Measurements from ENCODE around the gene LAT.
"Not testable (repeated sequence)": the region's sequence is repeated elsewhere in the genome, so short reads cannot be mapped to it uniquely, and the experiment has no call there.

Gene LAT

DNA sequence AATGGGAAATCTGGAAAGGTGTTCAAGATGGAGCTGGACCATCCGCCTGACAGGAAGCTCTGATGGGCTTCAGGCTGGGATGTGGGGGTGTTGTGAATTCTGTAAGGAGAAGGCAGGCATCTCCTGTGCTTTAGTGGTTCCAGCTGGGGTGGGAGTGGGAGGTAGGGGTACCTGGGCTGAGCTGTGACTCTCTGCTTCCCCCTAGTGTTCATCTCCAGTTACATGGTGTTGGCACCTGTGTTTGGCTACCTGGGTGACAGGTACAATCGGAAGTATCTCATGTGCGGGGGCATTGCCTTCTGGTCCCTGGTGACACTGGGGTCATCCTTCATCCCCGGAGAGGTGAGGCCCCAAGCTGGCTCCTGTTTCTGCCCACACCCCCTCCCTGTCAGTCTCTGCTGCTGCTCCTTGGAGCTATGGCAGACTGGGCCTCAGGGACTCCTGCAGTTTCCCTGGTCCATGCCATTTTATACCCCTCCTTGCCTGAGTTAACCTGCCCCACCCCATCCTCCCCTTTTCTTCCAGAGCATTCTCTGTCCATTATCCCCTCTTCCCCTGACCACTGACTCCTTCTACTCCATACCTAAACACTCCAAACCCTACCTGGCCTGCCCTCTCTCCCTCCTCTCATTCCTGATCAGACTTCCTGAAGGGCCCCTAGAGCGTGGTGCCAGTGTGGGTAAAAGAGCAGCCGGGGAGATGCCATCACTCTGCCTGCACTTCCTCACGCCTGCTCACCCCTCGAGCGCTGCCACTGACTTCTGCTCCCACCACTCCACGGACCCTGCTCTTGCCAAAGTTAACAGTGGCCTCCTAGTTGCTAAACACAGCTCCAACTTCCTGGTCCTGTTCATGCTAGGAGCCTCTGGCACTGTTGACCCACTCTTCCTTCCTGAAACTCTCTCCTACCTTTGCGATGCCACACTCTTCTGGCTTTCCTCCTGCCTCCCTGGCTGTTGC, 6.9 kb upstream of the LAT start:
- no peak for DNase-seq

DNA sequence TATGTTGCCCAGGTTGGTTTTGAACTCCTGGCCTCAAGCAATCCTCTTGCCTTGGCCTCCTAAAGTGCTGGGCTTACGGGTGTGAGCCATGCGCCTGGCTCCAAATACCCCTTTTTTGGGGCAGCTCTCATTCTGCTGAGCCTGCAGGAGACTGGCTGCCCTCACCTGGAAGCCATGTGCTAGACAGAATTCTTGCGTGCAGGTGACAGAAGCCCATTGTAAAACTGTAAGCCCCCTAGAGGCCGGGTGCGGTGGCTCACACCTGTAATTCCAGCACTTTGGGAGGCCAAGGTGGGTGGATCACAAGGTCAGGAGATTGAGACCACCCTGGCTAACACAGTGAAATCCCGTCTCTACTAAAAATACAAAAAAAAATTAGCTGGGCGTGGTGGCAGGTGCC, 4.5 kb upstream of the LAT start:
- not testable (repeated sequence) for DNase-seq

DNA sequence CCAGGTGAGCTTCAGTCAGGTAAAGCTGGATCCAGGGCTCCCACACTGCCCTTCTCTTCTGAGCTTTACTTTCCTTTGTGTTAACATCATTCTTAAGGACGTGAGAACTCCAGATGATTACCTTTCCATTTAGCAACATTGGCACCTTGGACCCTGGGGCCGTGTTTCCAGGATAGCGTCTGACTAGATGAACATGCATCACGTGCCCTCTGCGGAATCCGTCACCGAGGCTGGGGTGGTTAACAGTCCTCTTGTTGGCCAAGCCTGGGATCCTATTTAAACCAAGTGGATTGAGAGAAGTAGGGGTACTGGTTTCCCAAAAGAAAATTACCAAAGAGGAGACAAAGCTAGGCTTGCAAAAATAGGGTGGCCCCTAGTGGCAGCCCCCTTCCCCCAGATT, 3.9 kb upstream of the LAT start:
- DNase-seq: no peak

DNA sequence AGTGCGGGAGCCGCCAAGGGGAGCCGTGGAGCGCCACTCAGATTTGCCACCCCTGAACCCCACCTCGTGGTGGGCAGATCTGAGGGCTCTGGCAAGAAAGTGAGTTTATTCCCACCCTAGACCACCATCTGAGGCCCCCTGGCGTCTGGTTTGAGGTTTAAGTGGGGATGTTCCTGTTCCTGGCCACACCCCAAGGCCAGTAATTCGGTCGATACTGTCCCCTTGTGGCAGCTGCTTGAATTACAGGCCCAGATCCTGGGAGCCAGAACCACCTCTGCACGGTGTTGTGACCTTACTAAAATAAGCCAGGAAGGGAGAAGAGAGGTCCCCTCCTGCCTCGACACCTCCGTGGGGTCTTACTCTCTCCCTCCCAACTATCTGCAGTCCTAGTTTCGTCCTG, 3.3 kb upstream of the LAT start:
- no peak for DNase-seq

DNA sequence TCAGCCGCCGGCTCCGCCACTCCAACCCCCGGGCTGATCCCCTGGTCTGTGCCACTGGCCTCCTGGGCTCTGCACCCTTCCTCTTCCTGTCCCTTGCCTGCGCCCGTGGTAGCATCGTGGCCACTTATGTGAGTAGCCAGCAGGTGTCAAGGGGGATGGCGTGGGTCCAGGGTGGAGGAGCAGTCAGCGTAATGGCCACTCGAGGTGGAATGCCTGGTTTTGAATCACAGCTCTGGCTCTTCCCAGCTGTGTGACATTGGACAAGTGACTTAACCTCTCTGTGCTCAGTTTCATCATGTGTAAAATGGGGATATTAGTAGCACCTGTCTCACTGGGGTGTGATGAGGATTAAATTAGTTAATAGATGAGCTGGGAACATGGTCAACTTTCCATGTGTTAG, 2.4 kb upstream of the LAT start:
- DNase-seq: no peak

DNA sequence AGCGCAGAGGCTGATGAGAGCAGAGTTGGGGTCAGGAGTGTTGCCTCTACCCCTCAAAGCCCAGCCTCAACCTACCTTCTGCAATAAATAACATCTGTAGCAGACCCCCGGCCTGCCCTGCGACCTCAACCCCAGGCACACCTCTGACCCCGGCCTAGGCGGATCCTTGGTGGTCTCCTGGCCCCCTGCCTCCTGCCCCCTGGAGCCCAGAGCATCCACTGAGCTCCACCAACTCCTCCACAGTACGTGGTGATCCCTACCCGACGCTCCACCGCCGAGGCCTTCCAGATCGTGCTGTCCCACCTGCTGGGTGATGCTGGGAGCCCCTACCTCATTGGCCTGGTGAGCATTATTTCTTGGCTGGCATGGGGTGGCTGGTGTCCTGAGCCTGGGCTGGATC, 1.9 kb upstream of the LAT start:
- DNase-seq: no peak

DNA sequence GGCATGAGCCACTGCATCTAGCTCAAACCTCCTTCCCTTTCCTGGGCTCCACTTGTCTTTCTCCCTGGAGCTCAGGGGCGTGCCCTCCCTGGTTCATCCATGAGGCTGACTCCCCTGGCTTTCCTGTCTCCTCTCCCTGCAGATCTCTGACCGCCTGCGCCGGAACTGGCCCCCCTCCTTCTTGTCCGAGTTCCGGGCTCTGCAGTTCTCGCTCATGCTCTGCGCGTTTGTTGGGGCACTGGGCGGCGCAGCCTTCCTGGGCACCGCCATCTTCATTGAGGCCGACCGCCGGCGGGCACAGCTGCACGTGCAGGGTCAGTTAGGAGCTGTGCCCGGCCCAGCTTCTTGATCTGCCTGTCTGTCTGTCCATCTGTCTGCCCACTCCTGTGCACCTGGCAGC, 1.2 kb upstream of the LAT start:
- DNase-seq: no peak

DNA sequence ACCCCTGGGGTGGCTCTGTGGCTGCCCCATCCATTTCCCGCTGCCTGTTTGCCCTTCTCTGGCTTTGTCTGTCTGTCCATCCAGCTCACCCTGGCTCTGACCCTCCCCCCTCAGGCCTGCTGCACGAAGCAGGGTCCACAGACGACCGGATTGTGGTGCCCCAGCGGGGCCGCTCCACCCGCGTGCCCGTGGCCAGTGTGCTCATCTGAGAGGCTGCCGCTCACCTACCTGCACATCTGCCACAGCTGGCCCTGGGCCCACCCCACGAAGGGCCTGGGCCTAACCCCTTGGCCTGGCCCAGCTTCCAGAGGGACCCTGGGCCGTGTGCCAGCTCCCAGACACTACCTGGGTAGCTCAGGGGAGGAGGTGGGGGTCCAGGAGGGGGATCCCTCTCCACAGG, 761 bp upstream of the LAT start:
- DNase-seq: no peak

DNA sequence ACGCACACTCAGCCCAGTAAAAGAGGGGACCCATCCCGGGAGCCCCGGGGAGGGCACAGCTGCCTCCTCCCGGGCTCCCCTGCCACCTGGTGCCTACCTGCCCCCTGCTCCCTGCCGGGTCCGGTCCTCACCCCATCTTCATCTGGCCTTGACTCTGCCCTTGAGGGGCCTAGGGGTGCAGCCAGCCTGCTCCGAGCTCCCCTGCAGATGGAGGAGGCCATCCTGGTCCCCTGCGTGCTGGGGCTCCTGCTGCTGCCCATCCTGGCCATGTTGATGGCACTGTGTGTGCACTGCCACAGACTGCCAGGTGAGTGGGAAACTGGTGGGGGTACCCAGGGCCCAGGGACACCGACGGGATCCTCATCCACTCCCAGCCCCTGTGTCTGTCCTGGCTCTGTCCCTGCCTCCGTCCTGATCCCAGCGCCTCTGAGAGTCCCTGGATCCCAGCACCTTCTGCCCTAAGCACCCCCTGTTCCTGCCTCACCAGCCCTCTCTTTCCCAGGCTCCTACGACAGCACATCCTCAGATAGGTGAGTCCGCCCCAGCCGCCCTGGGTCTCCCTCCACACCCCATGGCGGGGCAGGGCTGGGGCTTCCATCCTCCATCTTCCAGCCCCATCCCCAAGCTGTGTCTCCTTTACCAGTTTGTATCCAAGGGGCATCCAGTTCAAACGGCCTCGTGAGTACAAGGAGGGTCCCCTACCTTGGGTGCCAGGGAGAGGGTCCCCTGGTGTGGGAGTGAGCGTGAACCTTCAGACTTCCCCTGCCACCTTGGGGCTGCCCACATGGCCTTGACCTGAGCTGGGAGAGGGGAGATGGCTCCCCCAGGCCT, 574 bp downstream of the LAT start:
- no peak for DNase-seq

DNA sequence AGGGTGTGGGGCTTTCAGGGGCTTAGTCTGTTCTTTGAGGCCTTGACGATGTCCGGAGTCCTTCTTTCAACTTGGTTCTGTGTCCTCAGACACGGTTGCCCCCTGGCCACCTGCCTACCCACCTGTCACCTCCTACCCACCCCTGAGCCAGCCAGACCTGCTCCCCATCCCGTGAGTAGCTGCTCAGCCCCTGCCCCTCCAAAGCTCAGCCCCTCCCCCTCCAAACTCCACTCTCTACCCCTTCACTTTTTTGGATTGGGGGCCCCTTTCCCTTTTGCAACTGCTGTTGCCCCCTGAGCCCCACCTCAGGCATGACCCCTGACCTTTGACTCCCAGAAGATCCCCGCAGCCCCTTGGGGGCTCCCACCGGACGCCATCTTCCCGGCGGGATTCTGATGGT, 1.2 kb downstream of the LAT start:
- DNase-seq: no peak

DNA sequence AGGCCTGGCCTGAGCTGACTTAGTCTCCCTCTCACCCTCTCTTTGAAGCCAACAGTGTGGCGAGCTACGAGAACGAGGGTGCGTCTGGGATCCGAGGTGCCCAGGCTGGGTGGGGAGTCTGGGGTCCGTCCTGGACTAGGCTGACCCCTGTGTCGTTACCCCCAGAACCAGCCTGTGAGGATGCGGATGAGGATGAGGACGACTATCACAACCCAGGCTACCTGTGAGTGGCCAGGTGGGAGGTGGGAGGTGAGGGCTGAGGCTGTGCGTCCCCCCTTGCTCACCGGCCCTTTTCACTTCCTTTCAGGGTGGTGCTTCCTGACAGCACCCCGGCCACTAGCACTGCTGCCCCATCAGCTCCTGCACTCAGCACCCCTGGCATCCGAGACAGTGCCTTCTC, 1.6 kb downstream of the LAT start:
- no peak for DNase-seq

DNA sequence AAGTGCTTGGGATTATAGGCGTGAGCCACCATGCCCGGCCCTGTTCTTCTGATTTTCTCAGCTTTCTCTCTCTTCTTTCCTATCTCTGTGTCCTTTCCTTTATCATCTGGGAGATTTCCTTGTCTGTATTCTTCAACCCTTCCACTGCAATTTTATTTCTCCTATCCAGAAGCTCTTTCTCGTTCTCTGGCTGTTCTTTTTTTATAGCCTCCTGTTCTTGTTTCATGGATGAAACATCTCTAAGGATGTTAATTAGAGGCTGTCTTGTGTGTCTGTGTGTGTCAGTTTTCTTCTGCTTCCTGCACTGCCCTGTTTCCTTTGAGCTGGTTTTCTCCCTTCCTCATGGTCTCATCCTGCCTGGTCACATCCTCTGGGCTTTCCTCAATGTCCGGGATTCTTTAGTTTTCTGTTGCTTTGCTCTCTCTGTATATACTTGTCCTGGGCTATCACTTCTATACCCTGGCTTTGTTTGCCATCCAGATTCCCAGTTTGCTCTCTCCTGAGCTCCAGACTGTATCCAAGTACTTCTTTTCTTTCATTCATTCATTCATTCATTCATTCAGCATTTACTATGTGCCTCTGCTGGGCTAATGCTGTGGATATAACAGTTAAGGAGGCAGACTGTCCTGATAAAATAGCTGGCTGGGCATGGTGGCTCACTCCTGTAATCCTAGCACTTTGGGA, 2.5 kb downstream of the LAT start:
- DNase-seq: no peak

DNA sequence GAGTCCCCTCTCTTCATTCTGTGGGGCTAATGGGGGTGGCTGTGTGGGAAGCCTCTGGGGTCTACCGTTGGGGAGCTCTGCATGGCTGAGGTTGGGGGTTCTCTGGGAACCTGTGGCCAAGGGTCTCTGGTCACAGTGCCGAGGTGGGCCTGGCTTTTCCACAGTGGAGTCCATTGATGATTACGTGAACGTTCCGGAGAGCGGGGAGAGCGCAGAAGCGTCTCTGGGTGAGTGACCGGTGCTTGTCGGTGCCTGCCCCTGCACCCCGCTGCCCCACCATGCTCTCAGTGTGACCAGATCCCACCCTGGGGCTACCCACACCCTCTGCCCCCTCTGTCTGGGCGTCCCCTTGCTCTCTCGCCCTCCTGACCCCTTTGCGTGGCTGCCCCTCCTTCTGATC, 4.5 kb downstream of the LAT start:
- no peak for DNase-seq

DNA sequence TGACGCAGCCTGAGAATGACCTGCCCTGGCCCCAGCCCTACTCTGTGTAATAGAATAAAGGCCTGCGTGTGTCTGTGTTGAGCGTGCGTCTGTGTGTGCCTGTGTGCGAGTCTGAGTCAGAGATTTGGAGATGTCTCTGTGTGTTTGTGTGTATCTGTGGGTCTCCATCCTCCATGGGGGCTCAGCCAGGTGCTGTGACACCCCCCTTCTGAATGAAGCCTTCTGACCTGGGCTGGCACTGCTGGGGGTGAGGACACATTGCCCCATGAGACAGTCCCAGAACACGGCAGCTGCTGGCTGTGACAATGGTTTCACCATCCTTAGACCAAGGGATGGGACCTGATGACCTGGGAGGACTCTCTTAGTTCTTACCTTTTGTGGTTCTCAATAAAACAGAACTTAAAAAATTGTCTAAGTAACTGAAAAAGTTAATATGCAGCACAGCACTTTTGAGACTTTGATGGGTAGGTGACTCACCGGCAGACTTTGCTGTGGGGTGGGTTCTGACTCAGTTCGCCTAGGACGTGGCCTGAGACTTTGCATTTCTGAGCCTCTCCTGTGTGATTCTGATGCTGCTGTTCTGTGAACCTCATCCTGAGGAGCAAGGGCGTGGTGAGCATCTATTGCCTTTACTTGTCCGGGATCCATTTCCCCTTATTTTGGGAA, 5.7 kb downstream of the LAT start:
- DNase-seq: no peak

DNA sequence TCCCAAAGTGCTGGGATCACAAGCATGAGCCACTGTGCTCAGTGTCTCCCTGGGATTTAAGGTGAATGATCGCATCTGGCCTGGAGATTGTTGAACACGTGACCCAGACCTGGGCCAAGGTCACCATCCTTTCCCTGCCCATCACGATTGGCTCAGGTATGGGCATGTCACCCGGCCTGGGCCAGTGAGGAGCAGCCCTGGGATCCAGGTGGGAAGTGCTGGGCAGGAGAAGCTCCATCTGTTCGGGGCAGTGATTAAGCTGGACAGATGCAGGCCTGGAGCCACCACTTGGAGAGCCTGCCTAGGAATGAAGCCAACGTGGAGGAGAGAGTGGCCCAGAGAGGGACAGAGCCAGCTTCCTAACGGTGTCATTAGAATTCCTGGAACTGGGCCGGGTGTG, 6.8 kb downstream of the LAT start:
- no peak for DNase-seq

DNA sequence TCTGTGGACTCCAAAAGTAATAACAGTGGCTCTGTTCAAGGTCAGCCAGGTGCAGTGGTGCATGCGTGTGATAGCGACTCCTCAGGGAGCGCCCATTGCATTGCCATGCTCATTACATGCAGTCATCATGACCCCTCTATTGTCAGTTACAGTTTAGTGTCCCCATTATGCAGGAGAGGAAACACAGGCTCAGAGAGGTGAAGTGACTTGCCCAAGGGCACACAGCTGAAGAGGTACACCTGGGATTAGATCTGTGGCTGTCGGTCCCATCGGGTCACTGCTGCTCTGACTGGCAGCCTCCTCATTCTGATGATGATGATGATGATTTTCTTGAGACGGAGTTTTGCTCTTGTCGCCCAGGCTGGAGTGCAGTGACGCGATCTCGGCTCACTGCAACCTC, 7.6 kb downstream of the LAT start:
- no peak for DNase-seq

DNA sequence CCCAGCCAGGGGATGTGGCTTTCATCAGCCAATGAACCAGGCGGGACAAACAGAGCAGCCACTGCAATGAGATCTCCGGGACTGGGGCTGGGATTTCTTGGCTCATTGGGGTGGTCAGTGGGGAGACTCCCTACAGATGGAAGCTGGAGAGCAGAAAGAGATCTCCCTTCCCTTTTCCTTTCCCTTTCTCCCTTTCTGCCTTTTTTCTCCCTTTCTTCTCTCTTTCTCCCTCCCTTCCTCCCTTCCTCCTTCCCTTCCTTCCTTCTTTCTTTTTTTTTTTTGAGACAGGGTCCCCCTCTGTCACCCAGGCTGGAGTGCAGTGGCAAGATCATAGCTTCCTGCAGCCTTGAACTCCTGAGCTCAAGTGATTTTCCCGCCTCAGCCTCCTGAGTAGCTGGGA, 14.0 kb downstream of the LAT start:
- no peak for DNase-seq

DNA sequence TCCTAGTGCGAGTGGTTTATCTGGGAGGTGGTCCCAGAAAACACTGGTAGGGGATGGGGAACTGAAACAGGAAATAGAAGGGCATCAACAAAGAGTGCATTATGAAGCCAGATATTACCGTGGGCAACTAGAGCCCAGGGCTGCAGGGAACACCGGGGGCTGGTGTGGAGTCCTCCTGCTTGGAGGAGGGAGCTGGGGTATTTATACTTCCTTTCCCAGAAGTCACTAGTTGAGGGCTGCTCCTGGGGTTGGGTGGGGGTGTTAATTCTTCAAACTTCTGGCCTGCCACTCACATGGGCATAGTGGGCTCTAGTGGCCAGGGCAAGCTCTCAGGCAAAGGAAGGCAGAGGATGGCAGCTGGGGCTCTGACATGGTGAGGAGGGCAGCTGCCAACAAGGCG, 14.7 kb downstream of the LAT start:
- DNase-seq: no peak

DNA sequence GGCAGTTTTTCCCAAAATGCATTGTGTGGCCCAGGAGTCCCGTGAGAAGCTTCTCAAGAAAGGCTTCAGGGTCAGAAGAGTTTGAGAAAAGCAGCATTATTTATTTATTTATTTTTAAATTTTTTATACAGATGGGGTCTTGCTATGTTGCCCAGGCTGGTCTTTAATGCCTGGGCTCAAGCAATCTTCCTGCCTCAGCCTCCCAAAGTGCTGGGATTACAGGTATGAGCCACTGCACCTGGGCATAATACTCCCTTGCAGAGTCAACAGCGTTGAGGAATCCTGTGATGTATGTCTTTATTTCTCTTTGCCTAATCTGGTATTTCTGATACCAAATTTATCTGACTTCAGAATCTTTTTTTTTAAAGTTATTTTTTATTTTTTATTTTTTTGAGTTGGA, 15.2 kb downstream of the LAT start:
- DNase-seq: no peak

DNA sequence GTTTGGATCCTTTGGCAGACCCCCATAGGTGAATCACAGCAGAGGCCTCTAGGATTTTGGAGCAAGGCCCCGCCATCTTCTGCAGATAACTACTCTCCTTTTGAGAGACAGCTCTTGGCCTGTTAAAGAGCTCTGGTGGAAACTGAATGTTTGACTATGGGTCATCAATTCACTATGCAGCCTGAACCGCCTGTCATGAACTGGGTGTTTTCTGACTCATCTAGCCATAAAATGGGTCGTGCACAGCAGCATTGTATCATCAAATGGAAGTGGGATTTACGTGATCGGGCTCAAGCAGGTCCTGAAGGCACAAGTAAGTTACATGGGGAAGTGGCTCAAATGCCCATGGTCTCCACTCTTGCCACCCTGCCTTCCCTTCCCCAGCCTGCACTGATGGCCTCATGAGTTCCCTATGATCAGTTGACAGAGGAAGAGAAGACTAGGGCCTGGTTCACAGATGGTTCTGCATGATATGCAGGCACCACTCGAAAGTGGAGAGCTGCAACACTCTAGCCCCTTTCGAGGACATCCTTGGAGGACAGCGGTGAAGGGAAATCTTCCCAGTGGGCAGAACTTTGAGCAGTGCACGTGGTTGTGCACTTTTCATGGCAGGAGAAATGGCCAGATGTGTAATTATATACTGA, 19.8 kb downstream of the LAT start:
- DNase-seq: not testable (repeated sequence)

DNA sequence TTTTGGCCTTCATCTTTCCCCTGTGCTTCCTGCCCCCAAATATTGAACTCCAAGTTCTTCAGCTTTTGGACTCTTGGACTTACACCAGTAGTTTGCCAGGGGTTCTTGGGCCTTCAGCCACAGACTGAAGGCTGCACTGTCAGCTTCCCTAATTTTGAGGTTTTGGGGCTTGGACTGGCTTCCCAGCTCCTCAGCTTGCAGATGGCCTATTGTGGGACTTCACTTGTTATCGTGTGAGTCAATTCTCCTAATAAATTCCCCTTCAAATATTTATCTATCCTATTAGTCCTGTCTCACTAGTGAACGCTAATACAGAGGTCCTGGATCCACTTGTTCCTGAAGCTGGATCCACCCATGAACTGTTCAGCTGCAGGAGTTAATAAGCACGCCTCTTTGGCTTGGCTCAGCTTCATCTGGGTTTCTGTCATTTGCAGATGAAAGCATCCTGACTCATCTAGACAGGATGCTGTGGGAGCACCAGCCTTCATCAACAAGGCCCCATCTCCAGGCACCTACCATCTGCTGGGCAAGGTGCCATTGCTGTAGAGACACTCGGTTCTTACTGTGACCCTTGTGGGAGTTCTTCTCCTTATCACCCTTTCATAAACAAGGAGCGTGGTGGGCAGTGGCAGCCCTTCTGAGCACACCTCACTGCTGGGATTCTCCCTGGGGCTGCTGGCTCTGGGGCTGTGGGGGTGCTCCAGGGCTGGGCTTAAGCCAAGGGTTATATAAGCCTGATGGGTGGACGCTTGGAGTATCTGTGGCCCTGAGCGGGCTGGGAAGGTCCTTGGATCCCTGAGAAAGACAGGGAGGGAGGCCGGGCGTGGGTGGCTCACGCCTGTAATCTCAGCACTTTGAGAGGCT, 23.1 kb downstream of the LAT start:
- no peak for DNase-seq

Measured in activated gamma-delta T cell (primary cell).